H9 (cell line): ENCODE measurements around the gene CLCN3. TPM values are rescaled to one million over a fixed set of nuclear protein-coding genes. Genes with fewer than 3 reads are reported as not detected.

ENCODE experiments used
- DNase-seq: peaks from one replicate; pipeline ENCODE4 v3.0.0-alpha.2; 2017
- H2AFZ ChIP-seq: one replicate; pipeline ENCODE4 v1.6.1; 2013; ENCODE audit warnings: mild to moderate bottlenecking, low read length, control low read depth, moderate library complexity
- H2AK5ac ChIP-seq: 2 replicates; pipeline ENCODE4 v1.6.1; 2013; ENCODE audit warnings: low read length, control low read depth, mixed read lengths; ENCODE audit not compliant: insufficient read length
- H2BK120ac ChIP-seq: one replicate; pipeline ENCODE4 v1.6.1; 2013; ENCODE audit warnings: low read depth, mild to moderate bottlenecking, low read length, control low read depth, inconsistent platforms; ENCODE audit not compliant: poor library complexity, severe bottlenecking
- H2BK12ac ChIP-seq: 2 replicates; pipeline ENCODE4 v1.6.1; 2013; ENCODE audit warnings: low read length, control low read depth, mixed read lengths, low read depth; ENCODE audit not compliant: insufficient read length
- H2BK15ac ChIP-seq: 2 replicates; pipeline ENCODE4 v1.6.1; 2013; ENCODE audit warnings: low read depth, low read length, control low read depth
- H2BK20ac ChIP-seq: one replicate; pipeline ENCODE4 v1.6.1; 2013; ENCODE audit warnings: low read depth, mild to moderate bottlenecking, low read length, control low read depth, inconsistent platforms; ENCODE audit not compliant: poor library complexity, severe bottlenecking
- H2BK5ac ChIP-seq: 2 replicates; pipeline ENCODE4 v1.6.1; 2013; ENCODE audit warnings: low read length, control low read depth, mixed read lengths; ENCODE audit not compliant: insufficient read length
- H3K14ac ChIP-seq: 2 replicates; pipeline ENCODE4 v1.6.1; 2013; ENCODE audit warnings: low read length, control low read depth; ENCODE audit not compliant: insufficient read depth
- H3K18ac ChIP-seq: 2 replicates; pipeline ENCODE4 v1.6.1; 2013; ENCODE audit warnings: low read depth, mild to moderate bottlenecking, mixed read lengths, low read length, control low read depth; ENCODE audit not compliant: insufficient read length
- H3K23ac ChIP-seq: 2 replicates; pipeline ENCODE4 v1.6.1; 2013; ENCODE audit warnings: low read length, control low read depth, mixed read lengths, low read depth; ENCODE audit not compliant: insufficient read length
- H3K23me2 ChIP-seq: 2 replicates; pipeline ENCODE4 v1.6.1; 2013; ENCODE audit warnings: low read depth, mild to moderate bottlenecking, mixed read lengths, low read length, control low read depth; ENCODE audit not compliant: insufficient read length, poor library complexity, severe bottlenecking
- H3K27ac ChIP-seq: 2 replicates; pipeline ENCODE4 v1.5.1; 2013; ENCODE audit warnings: low read length, control low read depth, mixed read lengths, low read depth; ENCODE audit not compliant: insufficient read length
- H3K27me3 ChIP-seq: 2 replicates; pipeline ENCODE4 v1.6.1; 2013; ENCODE audit warnings: low read length, control low read depth, inconsistent platforms; ENCODE audit not compliant: insufficient read depth
- H3K4ac ChIP-seq: 2 replicates; pipeline ENCODE4 v1.6.1; 2013; ENCODE audit warnings: low read depth, mild to moderate bottlenecking, control low read depth, inconsistent platforms, low read length, moderate library complexity
- H3K4me1 ChIP-seq: 2 replicates; pipeline ENCODE4 v1.6.1; 2013; ENCODE audit warnings: low read length, control low read depth, inconsistent platforms; ENCODE audit not compliant: insufficient read depth
- H3K4me2 ChIP-seq: 2 replicates; pipeline ENCODE4 v1.6.1; 2013; ENCODE audit warnings: low read length, control low read depth, mixed read lengths; ENCODE audit not compliant: insufficient read length, insufficient read depth
- H3K56ac ChIP-seq: 2 replicates; pipeline ENCODE4 v1.6.1; 2013; ENCODE audit warnings: low read depth, mild to moderate bottlenecking, mixed read lengths, low read length, control low read depth; ENCODE audit not compliant: insufficient read length
- H3K79me1 ChIP-seq: 2 replicates; pipeline ENCODE4 v1.6.1; 2013; ENCODE audit warnings: low read depth, mild to moderate bottlenecking, moderate library complexity, low read length, control low read depth, inconsistent platforms; ENCODE audit not compliant: insufficient read depth, poor library complexity, severe bottlenecking
- H3K79me2 ChIP-seq: 2 replicates; pipeline ENCODE4 v1.6.1; 2013; ENCODE audit warnings: low read length, control low read depth, inconsistent platforms; ENCODE audit not compliant: insufficient read depth
- H3K9ac ChIP-seq: 2 replicates; pipeline ENCODE4 v1.6.1; 2013; ENCODE audit warnings: low read length, control low read depth, mixed read lengths; ENCODE audit not compliant: insufficient read length; ENCODE audit errors: extremely low read depth
- H3K9me3 ChIP-seq: one replicate; pipeline ENCODE4 v1.6.1; 2013; ENCODE audit warnings: low read depth, low read length, inconsistent platforms; ENCODE audit not compliant: control insufficient read depth
- H3T11ph ChIP-seq: one replicate; pipeline ENCODE4 v1.6.1; 2013; ENCODE audit warnings: mild to moderate bottlenecking, low read length, control low read depth, inconsistent platforms
- H4K20me1 ChIP-seq: one replicate; pipeline ENCODE4 v1.6.1; 2013; ENCODE audit not compliant: control insufficient read depth, insufficient read length, insufficient read depth
- H4K5ac ChIP-seq: 2 replicates; pipeline ENCODE4 v1.6.1; 2013; ENCODE audit warnings: low read depth, mild to moderate bottlenecking, mixed read lengths, low read length, control low read depth; ENCODE audit not compliant: insufficient read length
- H4K8ac ChIP-seq: replicated peaks from 2 replicates; pipeline ENCODE4 v1.6.1; 2013; ENCODE audit warnings: low read length, control low read depth, mixed read lengths, low read depth; ENCODE audit not compliant: insufficient read length
- H4K91ac ChIP-seq: 2 replicates; pipeline ENCODE4 v1.6.1; 2013; ENCODE audit warnings: low read depth, mild to moderate bottlenecking, moderate library complexity, mixed read lengths, low read length, control low read depth; ENCODE audit not compliant: insufficient read length
- H3K27ac Mint-ChIP-seq, 3 experiments: 2 replicates in 2 of 3; 3 replicates in 1 of 3; pipeline ENCODE4 v1.8.0; 2020 to 2021; ENCODE audit warnings: mixed read lengths in 3 of 3, mild to moderate bottlenecking in 1 of 3, moderate library complexity in 1 of 3
- H3K27me3 Mint-ChIP-seq: 2 replicates; pipeline ENCODE4 v1.8.0; 2021; ENCODE audit warnings: low read depth, mild to moderate bottlenecking, moderate library complexity, mixed read lengths
- H3K36me3 Mint-ChIP-seq, 3 experiments: 2 replicates in 2 of 3; 3 replicates in 1 of 3; pipeline ENCODE4 v1.8.0; 2020 to 2021; ENCODE audit warnings: low read depth in 3 of 3, mixed read lengths in 3 of 3; ENCODE audit not compliant: insufficient read depth in 1 of 3
- H3K4me1 Mint-ChIP-seq, 2 experiments: 2 replicates each; pipeline ENCODE4 v1.8.0; 2020; ENCODE audit warnings: mixed read lengths in 2 of 2
- H3K4me3 Mint-ChIP-seq, 2 experiments: 2 replicates in 1 of 2; 3 replicates in 1 of 2; pipeline ENCODE4 v1.8.0; 2020 to 2021; ENCODE audit warnings: mild to moderate bottlenecking in 2 of 2, mixed read lengths in 2 of 2, moderate library complexity in 1 of 2
- H3K9me3 Mint-ChIP-seq, 2 experiments: 2 replicates in 1 of 2; 3 replicates in 1 of 2; pipeline ENCODE4 v1.8.0; 2020; ENCODE audit warnings: mild to moderate bottlenecking in 2 of 2, mixed read lengths in 2 of 2, moderate library complexity in 1 of 2
- total RNA-seq: library from RNA; stranded (reverse); gene quantifications from 2 replicates; pipeline ENCODE4 v1.2.1, GENCODE V29; 2021
- TF ChIP-seq, protein P1 (sequence below): fragments of 200-600 bp; sonication (generic); conservative IDR thresholded peaks from 3 replicates; pipeline ENCODE4 v1.8.0; 2021; ENCODE audit warnings: antibody characterized with exemption, mild to moderate bottlenecking

Gene CLCN3
- total RNA-seq, 1 experiment from 2014 or later, result 25.7 TPM

DNA sequence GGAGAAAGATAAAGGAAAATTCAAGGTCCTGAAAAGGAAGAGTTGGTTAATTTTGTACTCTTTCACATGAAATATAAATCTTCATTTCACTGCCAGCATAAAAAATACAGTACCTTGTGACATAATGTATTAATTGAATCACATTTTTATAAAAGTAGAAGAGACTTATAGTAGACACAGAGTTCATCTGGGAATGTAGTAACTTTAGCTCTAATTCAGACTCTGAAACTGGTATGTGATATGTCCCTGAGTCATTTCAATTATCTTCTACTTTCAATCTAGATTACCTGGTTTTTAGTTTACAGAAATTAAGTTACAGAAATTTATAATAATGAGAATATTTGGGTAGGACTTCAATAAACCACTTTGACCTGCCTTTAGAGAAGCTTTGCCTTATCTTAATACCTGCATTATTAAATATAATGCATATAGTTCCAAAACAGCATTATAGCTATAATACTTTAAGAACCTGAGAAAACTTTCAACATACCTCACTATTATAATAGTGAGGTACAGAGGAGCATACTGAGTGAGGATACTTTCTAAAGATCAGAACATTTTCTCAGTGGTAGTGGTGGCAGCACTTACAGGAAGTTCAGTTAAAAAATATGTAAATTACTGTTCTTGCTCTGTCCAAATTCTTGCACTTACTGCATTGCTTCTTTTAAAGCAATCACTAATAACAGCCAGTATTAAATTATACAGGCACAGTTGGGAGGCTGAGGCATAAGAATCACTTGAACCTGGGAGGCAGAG, 19.2 kb upstream of the CLCN3 start:
- Histone ChIP-seq H4K8ac (no peak overlapping the region), H3K27ac (no peak overlapping the region), H3K56ac (no peak overlapping the region), H3K4ac (no peak overlapping the region), H2BK12ac (no peak overlapping the region), H3K4me2 (no peak overlapping the region), H3K4me1 (no peaks in the 10 kb centered on the region), H4K91ac (no peak overlapping the region), H3K27me3 (no peaks in the 10 kb centered on the region), H3K9ac (no peak overlapping the region), H3K79me1 (no peaks in the 10 kb centered on the region), H3K23ac (no peak overlapping the region), H2AFZ (no peak overlapping the region), H4K5ac (no peak overlapping the region), H3K79me2 (no peaks in the 10 kb centered on the region), H3T11ph (no peak overlapping the region), H2BK20ac (no peak overlapping the region), H2BK120ac (no peak overlapping the region), H2BK15ac (no peak overlapping the region), H2AK5ac (no peak overlapping the region), H3K9me3 (no peaks in the 10 kb centered on the region), H3K23me2 (no peaks in the 10 kb centered on the region), H3K18ac (no peak overlapping the region), H4K20me1 (no peaks in the 10 kb centered on the region), H3K14ac (no peak overlapping the region), H2BK5ac (no peak overlapping the region)
- Mint-ChIP-seq H3K9me3 (no peaks in the 10 kb centered on the region), H3K27me3 (no peaks in the 10 kb centered on the region), H3K4me3 (no peak overlapping the region), H3K27ac (no peak overlapping the region), H3K36me3 (peaks cover 2 to 13% (median 4%) of the 10 kb centered on the region in 3 experiments; a peak in 4 of 7 replicates), H3K4me1 (no peaks in the 10 kb centered on the region)
- no peak for DNase-seq
- TF ChIP-seq, protein P1, sequence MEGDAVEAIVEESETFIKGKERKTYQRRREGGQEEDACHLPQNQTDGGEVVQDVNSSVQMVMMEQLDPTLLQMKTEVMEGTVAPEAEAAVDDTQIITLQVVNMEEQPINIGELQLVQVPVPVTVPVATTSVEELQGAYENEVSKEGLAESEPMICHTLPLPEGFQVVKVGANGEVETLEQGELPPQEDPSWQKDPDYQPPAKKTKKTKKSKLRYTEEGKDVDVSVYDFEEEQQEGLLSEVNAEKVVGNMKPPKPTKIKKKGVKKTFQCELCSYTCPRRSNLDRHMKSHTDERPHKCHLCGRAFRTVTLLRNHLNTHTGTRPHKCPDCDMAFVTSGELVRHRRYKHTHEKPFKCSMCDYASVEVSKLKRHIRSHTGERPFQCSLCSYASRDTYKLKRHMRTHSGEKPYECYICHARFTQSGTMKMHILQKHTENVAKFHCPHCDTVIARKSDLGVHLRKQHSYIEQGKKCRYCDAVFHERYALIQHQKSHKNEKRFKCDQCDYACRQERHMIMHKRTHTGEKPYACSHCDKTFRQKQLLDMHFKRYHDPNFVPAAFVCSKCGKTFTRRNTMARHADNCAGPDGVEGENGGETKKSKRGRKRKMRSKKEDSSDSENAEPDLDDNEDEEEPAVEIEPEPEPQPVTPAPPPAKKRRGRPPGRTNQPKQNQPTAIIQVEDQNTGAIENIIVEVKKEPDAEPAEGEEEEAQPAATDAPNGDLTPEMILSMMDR, result no peak
